Skeletal muscle satellite cell (primary cell): ENCODE measurements around the gene LRRC1.

Experiments used
- H3K27me3 ChIP-seq: 2 replicates; pipeline ENCODE4 v1.7.0; 2013; ENCODE audit warnings: low read length; ENCODE audit not compliant: control insufficient read depth, insufficient read depth
- H3K36me3 ChIP-seq: 2 replicates; pipeline ENCODE4 v1.7.0; 2013; ENCODE audit warnings: mild to moderate bottlenecking, control low read depth, low read length; ENCODE audit not compliant: insufficient read depth
- H3K4me1 ChIP-seq: 2 replicates; pipeline ENCODE4 v1.7.0; 2013; ENCODE audit warnings: low read length; ENCODE audit not compliant: control insufficient read depth, insufficient read depth
- H3K4me2 ChIP-seq: 2 replicates; pipeline ENCODE4 v1.7.0; 2013; ENCODE audit warnings: mild to moderate bottlenecking, low read length
- H3K4me3 ChIP-seq: 2 replicates; pipeline ENCODE4 v1.7.0; 2013; ENCODE audit warnings: low read length
- H3K9ac ChIP-seq: 2 replicates; pipeline ENCODE4 v1.7.0; 2013; ENCODE audit warnings: mild to moderate bottlenecking, low read depth, low read length, moderate library complexity
- H3K9me3 ChIP-seq: replicated peaks from 2 replicates; pipeline ENCODE4 v1.7.0; 2013; ENCODE audit warnings: mild to moderate bottlenecking, control low read depth, low read length

Gene LRRC1

DNA sequence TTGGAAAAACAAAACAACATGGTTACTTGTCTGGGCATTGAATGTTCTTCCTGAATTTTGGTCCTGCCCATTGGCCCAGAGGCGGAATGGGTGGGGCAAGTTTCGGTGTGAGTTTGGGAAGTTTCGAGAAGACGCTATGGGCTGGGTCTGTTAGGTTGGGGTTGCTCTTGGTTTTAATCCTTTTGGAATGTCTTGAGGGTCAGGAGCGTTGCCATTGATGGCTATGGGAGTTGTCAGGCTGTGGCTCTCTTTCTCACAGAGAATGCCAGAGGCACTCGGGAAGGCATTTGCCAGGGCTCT, 135.0 kb downstream of the LRRC1 start:
- Histone ChIP-seq H3K27me3 (no peaks in the 10 kb centered on the region), H3K36me3 (no peaks in the 10 kb centered on the region), H3K4me3 (no peak overlapping the region), H3K9me3 (no peaks in the 10 kb centered on the region), H3K4me1 (peaks cover 12% of the 10 kb centered on the region), H3K9ac (no peak overlapping the region), H3K4me2 (no peak overlapping the region)

DNA sequence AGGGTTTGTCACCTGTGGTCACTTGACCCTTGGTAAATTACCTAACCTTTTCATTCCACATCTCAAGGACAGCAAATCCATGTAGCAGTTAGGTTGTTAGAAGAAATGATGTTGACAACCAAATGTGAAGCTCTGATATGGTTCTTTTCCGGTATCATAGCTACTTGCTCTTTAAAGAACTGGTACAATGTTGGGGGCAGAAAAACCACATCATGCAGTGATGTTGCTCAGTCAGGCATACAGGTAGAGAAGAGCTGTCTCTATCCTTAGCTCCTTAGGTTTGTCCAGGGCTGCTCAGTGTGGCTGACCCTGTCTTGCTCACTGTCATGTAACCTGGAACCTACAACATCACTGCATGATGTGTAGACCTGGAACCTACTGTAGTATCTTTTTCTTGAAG, 135.5 kb downstream of the LRRC1 start:
- Histone ChIP-seq H3K4me1 (peaks cover 12% of the 10 kb centered on the region), H3K4me3 (no peak overlapping the region), H3K4me2 (no peak overlapping the region), H3K9ac (no peak overlapping the region), H3K36me3 (no peaks in the 10 kb centered on the region), H3K27me3 (no peaks in the 10 kb centered on the region), H3K9me3 (no peaks in the 10 kb centered on the region)

DNA sequence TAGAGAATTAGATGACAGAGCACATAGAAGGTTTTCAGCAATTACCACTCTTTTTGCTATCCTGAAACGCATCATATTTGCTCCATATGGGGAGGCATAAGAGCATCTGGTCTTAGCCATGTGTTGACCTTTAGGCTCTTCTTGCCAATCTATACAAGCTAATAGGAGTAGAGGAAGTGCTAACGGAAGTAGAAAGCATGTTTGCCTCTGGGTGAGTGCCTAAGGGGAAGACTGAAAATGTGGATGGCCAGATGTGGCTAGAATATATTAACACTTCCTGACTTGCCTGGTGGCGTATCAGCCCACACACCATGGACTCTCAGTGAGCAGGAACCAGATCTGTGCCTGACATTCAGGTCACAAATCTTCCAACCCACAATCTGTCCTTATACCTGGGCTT, 136.3 kb downstream of the LRRC1 start:
- Histone ChIP-seq H3K4me2 (no peak overlapping the region), H3K4me1 (peaks cover 12% of the 10 kb centered on the region), H3K36me3 (no peaks in the 10 kb centered on the region), H3K4me3 (no peak overlapping the region), H3K9me3 (no peaks in the 10 kb centered on the region), H3K9ac (no peak overlapping the region), H3K27me3 (no peaks in the 10 kb centered on the region)

DNA sequence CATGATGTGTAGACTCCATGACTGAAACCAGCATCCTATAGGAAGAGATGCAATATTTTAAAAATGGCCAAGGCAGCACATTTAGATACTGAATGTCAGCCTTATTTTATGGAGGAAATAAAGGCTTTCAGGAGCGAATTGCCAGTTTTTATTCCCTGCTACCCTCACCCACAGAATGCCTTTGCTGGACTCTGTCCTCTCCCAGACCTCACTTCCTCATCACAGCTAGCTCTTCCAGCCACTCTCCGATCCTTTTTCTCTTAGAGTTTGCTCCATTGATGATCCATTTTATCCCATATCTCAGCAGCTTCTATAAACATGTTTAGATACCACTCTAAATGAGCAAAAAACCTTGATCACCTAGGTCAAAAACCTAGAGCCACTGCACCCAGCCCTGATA, 137.7 kb downstream of the LRRC1 start:
- no peaks in the 10 kb centered on the region for H3K36me3 ChIP-seq
- no peak overlapping the region for H3K9ac ChIP-seq
- no peaks in the 10 kb centered on the region for H3K27me3 ChIP-seq
- no peaks in the 10 kb centered on the region for H3K9me3 ChIP-seq
- H3K4me1 ChIP-seq: no peaks in the 10 kb centered on the region
- H3K4me3 ChIP-seq: no peak overlapping the region
- no peak overlapping the region for H3K4me2 ChIP-seq

DNA sequence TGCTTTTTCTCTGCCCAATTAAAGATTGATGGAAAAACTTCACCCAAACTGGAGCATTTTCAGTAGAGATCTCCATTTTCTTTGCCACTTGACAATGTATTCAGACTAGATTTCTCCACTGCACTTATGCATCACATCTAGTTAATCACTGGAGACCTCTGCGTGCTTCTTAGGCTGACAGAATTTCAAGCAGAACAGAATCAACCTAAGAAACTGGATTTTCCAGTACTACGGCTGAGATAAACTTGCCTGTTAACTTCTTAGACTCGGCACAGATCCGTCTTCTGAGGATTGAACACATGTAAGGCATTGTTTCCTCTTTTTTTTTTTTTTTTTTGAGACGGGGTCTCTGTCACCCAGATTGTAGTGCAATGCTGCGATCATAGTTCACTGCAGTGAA, 139.2 kb downstream of the LRRC1 start:
- H3K36me3 ChIP-seq: no peaks in the 10 kb centered on the region
- H3K9me3 ChIP-seq: no peaks in the 10 kb centered on the region
- no peak overlapping the region for H3K4me2 ChIP-seq
- no peaks in the 10 kb centered on the region for H3K27me3 ChIP-seq
- no peak overlapping the region for H3K4me3 ChIP-seq
- H3K9ac ChIP-seq: no peak overlapping the region
- H3K4me1 ChIP-seq: peaks cover 4% of the 10 kb centered on the region

DNA sequence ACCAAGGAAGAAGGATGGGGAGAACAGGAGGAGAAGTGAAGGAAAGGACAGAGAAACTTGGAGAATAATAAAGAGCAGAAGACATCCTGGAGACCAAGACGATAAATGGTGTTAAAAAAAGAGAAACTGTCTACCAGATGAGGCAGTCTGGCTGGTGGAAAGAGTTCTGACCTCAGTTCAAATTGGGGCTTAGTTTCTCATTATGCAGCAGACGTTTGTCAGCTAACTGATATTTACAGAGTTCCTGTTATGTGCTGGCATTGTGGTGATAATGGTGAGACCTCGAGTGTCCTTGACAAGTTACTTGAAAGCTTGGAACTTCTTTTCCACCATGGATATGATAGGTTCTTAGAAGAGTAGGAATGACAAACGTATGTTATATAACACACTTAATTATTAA, 142.7 kb downstream of the LRRC1 start:
- Histone ChIP-seq H3K27me3 (no peaks in the 10 kb centered on the region), H3K9me3 (no peaks in the 10 kb centered on the region), H3K4me2 (no peak overlapping the region), H3K9ac (no peak overlapping the region), H3K36me3 (no peaks in the 10 kb centered on the region), H3K4me3 (no peak overlapping the region), H3K4me1 (peaks cover 4% of the 10 kb centered on the region)

DNA sequence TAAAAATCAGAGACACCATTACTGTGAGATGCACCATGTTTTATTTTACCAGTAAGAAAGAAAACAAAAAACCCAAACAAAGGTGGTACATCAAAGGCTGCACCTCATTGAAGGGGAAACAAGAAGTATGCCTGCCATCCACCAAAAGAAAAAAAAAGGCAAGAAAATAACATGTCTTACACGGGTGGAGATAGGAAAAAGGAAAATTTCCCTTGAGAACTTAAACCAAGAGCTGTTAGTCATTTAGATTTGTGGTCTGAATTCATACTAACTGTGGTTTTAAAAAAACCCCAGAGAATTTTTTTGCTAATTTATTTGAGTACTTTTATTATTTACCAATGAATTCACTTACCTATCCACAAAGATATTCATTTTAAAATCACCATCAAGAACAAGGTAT, 144.0 kb downstream of the LRRC1 start:
- peaks cover 9% of the 10 kb centered on the region for H3K4me1 ChIP-seq
- H3K27me3 ChIP-seq: no peaks in the 10 kb centered on the region
- H3K4me3 ChIP-seq: no peak overlapping the region
- H3K36me3 ChIP-seq: no peaks in the 10 kb centered on the region
- H3K4me2 ChIP-seq: no peak overlapping the region
- no peaks in the 10 kb centered on the region for H3K9me3 ChIP-seq
- no peak overlapping the region for H3K9ac ChIP-seq

DNA sequence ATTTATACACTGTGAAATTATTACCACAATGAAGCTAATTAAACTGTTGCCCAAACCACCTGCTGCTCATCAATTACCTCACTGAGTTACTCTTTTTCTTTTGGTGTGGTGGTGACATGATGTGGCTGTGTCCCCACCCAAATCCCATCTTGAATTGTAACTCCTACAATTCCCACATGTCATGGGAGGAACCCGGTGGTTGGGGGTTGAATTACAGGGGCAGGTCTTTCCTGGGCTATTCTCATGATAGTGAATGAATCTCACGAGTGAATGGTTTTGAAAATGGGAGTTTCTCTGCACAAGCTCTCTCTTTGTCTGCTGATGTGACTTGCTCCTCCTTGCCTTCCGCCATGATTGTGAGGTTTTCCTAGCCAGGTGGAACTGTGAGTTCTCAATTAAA, 145.0 kb downstream of the LRRC1 start:
- no peak overlapping the region for H3K4me2 ChIP-seq
- H3K36me3 ChIP-seq: no peaks in the 10 kb centered on the region
- no peaks in the 10 kb centered on the region for H3K27me3 ChIP-seq
- no peak overlapping the region for H3K9ac ChIP-seq
- H3K4me1 ChIP-seq: peaks cover 14% of the 10 kb centered on the region
- H3K4me3 ChIP-seq: no peak overlapping the region
- no peaks in the 10 kb centered on the region for H3K9me3 ChIP-seq

DNA sequence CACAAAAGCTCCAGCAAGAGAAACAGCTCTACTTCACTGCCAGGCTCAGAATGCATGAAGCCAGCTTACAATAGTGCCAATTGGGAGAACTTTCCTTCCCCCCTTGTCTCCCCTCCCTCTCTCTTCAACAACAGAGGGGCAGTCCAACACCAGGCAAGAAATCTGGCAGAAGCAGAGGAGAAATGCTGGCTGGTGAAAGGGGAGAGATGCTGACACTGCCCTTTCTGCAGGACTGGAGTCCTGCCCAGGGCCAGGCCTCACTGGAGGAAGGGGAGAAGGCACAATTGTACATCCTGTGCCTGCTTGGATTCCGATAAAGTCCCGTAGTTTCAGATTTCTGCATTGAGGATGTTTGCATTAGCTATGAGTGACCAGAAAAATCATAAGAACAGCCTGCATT, 148.6 kb downstream of the LRRC1 start:
- peaks cover 14% of the 10 kb centered on the region for H3K4me1 ChIP-seq
- no peaks in the 10 kb centered on the region for H3K27me3 ChIP-seq

DNA sequence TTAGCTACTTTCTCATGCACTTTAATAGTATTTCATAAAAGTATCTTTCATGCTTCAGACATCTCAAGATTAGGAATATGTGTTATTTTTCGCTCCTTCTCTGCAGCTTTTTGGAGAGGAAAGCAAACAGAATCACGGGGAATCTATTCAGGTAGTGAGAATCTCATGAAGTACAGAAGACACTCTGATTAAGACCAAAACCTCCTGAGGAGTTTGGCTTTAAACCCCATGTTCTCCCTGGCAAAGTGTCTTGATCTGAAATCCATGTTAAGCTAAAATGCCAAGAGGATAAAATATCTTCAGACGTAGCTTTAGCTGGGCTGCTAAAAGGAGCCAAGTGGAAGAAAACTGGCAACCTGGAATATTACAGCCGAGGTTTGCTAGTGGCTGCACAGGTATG, 149.3 kb downstream of the LRRC1 start:
- peaks cover 10% of the 10 kb centered on the region for H3K4me1 ChIP-seq
- no peak overlapping the region for H3K4me2 ChIP-seq
- no peak overlapping the region for H3K4me3 ChIP-seq
- no peaks in the 10 kb centered on the region for H3K27me3 ChIP-seq
- no peaks in the 10 kb centered on the region for H3K36me3 ChIP-seq
- no peak overlapping the region for H3K9ac ChIP-seq
- H3K9me3 ChIP-seq: no peaks in the 10 kb centered on the region

More for the DNA sequence above, 148.6 kb downstream of the LRRC1 start:
- Histone ChIP-seq H3K9ac (no peak overlapping the region), H3K4me2 (peak overlapping the region; percentile 27), H3K9me3 (no peaks in the 10 kb centered on the region), H3K36me3 (no peaks in the 10 kb centered on the region), H3K4me3 (no peak overlapping the region)

DNA sequence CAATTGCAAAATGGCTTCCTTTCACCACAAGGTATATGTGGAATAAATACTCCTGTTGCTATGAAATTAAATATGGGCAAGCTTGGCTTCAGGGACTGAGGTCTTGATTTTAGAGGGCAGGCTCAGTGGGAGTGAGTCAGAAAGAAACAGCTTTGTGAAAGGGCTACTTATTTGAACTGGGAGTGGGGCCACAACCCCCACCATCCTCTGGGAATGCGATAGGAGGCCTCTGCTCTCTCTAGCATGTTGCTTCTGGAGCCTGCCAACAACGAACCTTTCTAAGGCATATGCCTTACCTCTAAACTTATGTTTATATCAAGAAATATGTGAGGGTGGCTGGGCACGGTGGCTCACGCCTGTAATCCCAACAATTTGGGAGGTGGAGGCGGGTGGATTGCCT, 149.7 kb downstream of the LRRC1 start:
- Histone ChIP-seq H3K9me3 (no peaks in the 10 kb centered on the region), H3K9ac (no peak overlapping the region), H3K36me3 (no peaks in the 10 kb centered on the region), H3K4me1 (peaks cover 10% of the 10 kb centered on the region), H3K4me3 (no peak overlapping the region), H3K4me2 (no peak overlapping the region), H3K27me3 (no peaks in the 10 kb centered on the region)

DNA sequence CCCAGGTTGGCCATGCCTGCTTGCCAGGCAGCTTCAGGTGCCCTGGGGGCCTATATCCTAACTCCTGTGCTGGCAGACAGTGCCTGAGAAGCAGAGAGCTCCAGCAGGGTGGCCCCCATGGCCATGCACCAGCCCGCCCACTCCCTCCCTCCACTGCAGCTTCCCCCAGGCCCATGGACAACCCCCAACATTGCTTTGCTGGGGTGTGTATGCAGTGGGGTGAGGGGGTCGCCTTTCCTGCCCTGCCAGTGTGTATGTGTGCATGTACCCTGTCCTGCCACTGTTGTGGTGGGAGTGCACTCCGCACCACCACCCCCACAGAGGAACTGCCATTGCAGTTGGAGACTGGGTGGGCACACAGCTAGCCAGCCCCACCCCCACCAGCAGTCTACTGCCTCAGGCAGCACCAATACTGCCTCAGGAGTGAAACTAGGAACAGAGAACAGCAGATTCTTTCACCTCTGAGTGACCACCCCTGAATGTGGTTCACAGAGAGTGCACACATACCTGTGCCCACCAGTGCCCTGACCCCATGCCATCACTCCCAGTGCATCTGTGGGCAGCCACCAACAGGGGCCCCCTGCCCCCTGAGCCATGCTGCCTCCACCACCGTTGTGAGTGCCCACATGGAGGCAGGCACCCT, 151.1 kb downstream of the LRRC1 start:
- H3K27me3 ChIP-seq: no peaks in the 10 kb centered on the region
- H3K4me2 ChIP-seq: no peak overlapping the region
- no peak overlapping the region for H3K9ac ChIP-seq
- no peaks in the 10 kb centered on the region for H3K36me3 ChIP-seq
- H3K9me3 ChIP-seq: no peaks in the 10 kb centered on the region
- H3K4me1 ChIP-seq: peaks cover 10% of the 10 kb centered on the region
- H3K4me3 ChIP-seq: no peak overlapping the region
